GM12864 (cell line): ENCODE data around the gene RALY.

Experiments
- DNase-seq: peaks from one replicate; pipeline ENCODE4 v3.0.0-alpha.2; 2011; ENCODE audit warnings: low read depth
- H3K4me3 ChIP-seq: 2 replicates; pipeline ENCODE4 v1.5.1; 2011; ENCODE audit warnings: mild to moderate bottlenecking, low read depth, low read length, control low read depth
- CTCF ChIP-seq: IDR thresholded peaks from 2 replicates; pipeline ENCODE4 v1.5.1; 2011; ENCODE audit warnings: low read depth, mild to moderate bottlenecking, moderate library complexity, low read length, control low read depth, inconsistent platforms; ENCODE audit errors: missing control alignments

RALY gene

GRCh38 chr20:34065260-34065659 lies 71.5 kb downstream of the RALY start:
- DNase-seq = no peak
- TF ChIP-seq CTCF = no peak
- no peak overlapping the region for H3K4me3 ChIP-seq

DNA sequence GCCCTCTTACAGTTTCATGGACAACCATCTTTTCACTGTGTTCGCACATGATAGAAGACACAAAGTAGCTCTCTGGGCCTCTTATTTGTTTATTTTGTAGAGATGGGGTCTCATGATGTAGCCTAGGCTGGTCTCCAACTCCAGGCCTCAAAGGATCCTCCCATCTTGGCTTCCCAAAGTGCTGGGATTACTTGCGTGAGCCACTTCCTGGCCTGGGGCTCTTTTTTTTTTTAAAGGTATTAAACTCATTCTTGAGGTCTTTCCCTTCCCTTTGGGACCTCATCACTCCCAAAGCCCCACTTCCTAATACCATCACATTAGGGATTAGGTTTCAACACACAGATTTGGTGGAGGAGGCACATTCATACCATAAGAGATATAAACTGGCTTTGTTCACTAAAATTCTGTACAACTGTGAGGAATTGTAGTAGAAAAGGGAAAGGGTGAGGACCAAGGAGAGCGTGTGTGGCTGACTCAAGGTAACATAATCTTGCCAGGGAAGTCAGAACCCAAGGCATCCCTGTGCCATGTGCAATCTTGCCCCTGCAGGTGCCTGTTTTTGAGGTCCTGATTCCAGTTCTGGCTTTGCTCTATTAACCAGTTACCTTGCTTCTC lies 72.9 kb downstream of the RALY start:
- no peak for DNase-seq
- H3K4me3 ChIP-seq = no peak overlapping the region
- no peak for TF ChIP-seq CTCF

DNA sequence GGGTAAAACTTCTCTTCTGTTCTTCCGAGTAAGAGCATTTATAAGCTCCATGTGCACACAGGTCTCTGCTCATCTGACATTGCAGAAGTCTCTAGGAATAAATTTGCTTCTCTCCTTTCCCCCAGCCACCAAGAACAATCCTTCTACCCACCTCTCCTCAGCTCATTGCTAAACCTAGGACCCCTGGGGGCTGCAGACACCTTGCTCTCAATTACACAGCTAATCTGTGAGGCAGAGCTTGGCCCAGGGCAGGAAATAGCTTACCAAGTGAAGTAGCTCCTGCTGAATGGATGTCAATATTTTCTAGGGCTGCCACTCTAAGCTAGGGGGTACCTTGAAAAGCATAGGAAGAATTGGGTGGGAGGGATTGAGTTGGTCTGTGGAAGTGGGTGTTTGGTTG lies 74.3 kb downstream of the RALY start:
- no peak for TF ChIP-seq CTCF
- DNase-seq = no peak
- no peak overlapping the region for H3K4me3 ChIP-seq

DNA sequence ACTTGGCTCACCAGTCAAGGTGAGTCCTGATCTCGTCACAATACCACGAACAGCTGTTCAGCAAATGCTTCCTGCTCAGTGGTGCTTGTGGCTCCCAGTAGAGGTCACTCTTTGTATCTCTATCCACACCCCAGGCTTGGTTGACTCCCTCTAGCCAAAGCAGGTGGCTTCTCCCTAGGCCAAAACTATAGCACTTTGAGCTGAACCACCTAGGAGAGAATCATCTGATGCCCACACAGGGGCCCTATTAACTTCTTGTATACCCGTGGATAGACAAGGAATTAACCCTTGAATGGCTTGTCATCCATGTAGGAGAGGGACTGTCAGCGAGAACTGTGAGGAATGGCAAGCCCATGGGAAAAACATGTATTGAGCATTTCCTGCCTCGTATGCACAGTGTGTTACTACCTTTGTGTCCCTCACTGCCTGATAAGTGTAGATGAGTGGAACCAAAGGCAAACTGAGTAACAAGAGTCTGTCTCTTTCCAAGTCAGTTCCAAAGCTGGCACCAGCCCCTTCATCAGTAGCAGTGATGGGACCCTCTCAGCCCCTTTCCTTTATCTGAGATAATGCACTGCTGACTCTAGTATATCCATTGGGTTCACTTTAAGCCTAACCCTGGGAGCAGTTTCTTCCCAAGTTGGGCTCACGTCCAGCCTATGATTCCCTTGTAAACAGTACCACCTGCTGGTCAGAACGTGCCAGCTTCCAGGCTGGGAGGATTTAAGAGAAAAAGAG lies 75.8 kb downstream of the RALY start:
- no peak overlapping the region for H3K4me3 ChIP-seq
- peak; percentile 76 for TF ChIP-seq CTCF
- DNase-seq = peak; percentile 29

GRCh38 chr20:34070079-34070439 lies 76.3 kb downstream of the RALY start:
- TF ChIP-seq CTCF = no peak
- no peak for DNase-seq
- no peak overlapping the region for H3K4me3 ChIP-seq

- no peak overlapping the region for H3K4me3 ChIP-seq
- no peak for DNase-seq
- TF ChIP-seq CTCF = no peak
Measured at GRCh38 chr20:34070859-34071258, 77.1 kb downstream of the RALY start.

DNA sequence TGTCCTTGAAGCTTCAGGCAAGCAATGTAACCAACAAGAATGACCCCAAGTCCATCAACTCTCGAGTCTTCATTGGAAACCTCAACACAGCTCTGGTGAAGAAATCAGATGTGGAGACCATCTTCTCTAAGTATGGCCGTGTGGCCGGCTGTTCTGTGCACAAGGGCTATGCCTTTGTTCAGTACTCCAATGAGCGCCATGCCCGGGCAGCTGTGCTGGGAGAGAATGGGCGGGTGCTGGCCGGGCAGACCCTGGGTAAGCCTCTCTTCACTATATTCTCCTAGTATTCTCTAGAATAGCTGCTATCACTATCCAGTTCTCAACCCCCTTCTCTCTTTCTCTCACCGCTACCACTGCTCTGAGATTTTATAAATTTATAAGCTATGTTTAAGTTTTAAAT lies 78.4 kb downstream of the RALY start:
- DNase-seq = no peak
- no peak for TF ChIP-seq CTCF
- H3K4me3 ChIP-seq = no peak overlapping the region
